NCI-H226 (cell line): ENCODE data around the gene STRA6.

Experiments used
- DNase-seq: peaks from one replicate; pipeline ENCODE4 v3.0.0-alpha.2; 2015

STRA6 gene

GRCh38 chr15:74159773-74160172 is 42.8 kb downstream of the STRA6 start:
- no peak for DNase-seq

DNA sequence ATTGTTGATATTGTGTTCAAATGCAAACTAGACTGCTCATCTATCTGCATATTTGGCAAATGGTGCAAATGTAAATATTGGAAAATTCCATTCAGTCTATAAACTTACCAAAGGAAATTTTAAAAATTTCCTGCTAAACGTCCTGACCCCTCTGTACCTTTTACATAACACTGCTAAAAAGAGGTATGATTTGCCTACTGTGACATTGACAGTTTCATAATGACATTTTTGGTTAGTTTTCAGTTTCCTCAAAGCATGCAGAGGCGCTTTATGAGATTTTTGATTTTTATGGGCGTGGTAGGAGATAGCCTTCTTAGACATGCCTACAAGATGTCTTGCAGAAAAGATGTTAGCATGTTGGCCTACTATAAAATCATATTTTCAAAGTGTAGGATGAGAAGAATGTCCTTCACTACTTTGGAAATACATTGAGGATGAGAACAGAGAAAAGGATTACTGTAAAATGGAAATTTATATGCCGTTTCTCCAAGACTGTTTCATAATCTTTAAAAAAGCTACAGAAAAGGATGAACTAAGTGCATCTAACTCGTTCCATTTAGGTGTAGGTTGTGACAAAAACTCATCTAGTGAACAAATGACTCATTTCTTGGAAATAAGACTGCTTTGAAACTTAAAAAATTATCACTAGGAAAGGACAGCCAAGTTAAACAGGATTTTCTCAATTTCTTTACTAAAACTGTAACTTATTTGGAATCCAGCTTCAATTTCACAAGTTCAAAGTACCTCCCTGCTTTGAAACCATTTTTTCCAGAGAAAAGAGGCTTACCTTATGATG is 43.5 kb downstream of the STRA6 start:
- DNase-seq: no peak

DNA sequence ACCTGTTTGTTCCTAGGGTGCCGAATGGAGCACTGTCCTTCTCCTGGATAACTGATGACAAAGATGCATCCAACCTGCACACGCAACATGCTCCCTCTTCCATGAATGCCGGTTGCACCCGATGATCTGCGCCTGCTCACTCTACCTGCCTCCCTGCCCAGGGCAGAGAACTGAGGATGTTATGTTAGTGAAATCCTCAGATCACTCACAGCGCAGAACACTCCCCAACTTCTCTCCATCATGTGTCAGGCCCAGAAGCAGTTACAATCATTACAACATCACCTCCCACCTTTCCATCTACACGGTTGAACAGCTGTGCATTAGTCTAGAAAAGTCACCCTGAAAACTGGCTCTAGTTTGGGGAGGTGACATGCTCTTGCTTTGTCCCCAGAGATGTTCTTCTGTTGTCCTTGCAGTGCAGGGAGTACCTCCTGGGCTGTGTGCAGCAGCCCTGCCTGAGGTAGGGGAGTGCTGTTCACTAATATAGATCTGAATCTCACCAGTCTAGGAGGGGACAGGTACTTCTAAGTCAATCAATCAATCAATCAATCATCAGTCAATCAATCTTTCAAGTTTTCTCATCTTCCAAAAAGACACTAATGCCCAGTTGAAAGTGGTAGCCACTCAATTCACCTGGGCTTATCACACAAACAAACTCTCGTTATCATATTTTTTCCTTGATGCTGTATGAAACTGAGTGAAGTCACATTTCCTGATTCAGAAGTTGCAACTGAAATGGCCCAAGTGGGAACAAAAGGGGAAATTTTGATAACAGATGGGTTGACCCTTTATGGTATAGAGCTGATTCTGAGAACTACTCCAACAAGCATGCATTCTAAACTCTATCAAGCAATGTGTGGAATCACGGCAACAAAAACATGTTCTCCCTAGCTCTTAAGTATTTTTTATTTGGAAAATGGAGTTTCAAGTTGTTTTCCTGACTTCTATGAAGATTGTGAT is 44.4 kb downstream of the STRA6 start:
- no peak for DNase-seq

GRCh38 chr15:74156678-74157411 is 45.7 kb downstream of the STRA6 start:
- no peak for DNase-seq

DNA sequence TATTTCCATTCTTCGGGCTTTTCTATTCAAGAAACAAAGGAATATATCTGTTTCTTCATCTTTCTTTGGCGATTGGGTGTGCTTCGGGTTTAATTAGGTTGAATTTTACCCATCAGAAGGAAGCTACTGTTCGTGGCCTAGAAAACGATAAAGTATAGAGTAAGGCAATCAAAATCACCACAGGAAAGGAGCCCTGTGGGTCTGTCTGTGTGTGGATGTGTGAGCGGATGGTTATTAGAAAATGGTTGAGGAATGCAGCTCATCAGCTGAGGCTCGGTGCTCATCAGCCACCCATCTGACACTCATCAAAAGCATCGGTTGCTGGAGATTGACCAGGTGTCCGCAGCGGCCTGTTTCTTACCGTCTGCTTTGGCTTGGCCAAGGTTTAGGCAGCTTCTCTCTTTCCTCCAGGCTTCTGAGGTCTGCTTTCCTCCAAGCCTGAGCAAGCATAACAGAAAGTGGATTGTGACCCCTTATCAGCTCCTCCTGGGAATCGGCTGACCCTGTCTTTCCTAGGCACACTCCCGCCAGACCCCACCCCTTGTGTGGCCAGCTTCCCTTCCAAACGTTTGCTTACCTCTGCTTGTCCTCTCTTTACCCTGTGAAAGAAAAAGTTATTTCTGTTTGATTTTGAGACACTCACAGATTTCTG is 46.7 kb downstream of the STRA6 start:
- DNase-seq: no peak

DNA sequence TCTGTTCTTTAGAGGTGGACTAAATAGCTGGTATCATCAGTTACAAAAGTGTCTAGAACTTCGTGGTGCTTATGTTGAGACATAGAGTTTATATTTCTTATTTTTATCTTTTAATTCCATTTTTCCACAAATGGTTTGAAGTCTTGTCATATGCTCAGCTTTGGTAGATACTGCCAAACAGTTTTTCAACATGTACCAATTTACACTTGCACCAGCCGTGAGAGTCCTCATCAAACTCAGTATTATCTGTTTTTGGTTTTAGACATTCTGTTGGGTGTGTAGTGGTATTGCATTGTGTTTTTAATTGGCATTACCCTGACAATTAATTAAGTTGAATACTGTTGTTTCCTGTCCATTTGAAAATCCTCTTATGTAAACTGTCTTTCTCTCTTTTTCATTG is 55.5 kb downstream of the STRA6 start:
- no peak for DNase-seq

DNA sequence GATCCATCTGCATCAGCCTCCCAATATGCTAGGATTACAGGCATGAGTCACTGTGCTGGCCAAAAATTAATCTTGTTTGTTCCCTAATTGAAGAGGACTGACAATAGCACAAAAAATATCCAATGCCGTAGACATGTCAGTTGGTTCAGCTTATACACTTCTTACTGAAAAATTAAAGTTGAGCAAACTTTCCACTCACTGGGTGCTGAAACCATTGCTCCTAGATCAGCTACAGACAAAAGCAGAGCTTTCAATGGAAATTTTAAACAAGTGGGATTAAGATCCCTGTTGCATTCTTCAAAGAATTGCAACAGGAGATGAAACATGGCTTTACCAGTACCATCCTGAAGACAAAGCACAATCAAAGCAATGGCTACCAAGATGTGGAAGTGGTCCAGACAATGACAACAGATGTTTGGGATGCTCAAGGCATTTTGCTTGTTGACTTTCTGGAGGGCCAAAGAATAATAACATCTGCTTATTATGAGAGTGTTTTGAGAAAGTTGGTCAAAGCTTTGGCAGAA is 56.2 kb downstream of the STRA6 start:
- DNase-seq: no peak

- DNase-seq: peak; percentile 29
These were observed 58.3 kb downstream of the STRA6 start for GRCh38 chr15:74144153-74144775.

- DNase-seq: peak; percentile 49
These were observed 61.0 kb downstream of the STRA6 start for GRCh38 chr15:74141591-74141990.

DNA sequence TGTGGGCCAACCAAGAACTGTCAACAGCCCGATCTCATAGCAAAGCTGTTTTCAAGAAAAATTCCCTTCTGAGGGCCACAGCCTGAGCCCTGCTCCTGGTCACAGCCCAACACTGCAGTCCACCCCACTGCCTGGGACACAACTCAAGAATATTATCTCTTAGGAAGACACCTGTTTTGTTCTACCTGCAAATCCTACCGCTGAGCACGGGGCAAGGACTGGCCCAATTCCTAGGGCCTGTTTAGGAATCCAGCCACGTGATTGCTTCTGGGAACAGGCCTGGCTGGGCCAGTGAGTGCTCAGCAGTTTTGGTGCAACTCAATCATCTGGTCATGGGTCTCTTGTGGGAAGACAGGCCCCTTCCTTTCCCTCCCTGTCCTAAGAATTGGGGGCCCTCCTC is 63.9 kb downstream of the STRA6 start:
- DNase-seq: no peak

- no peak for DNase-seq
These were observed 65.1 kb downstream of the STRA6 start for GRCh38 chr15:74137537-74137894.

GRCh38 chr15:74136814-74137536 is 65.6 kb downstream of the STRA6 start:
- DNase-seq: no peak

- no peak for DNase-seq
These were observed 66.1 kb downstream of the STRA6 start for GRCh38 chr15:74136540-74136813.

DNA sequence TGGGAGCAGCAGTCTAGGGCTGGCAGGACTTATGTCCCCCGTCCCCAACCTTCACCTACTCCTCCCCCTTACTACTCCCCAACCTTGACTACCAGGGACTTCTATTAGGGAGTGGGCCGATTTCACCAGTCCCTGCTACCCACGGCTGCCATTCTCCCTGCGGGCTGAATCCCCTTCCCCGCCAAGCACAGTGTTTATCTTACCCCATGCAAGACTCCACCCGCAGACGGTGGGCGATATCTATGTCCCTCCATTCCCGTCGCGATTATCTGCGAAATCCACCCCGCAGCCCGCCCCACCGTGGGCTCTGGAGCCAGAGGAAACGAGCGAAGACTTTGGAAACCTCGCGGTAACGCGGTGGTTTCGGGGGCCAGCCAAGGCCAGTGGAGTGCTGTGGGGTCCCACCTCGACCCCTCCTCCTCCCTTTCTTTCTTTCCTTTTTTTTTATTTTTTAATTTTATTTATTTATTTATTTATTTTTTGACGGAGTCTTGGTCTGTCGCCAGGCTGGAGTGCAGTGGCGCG is 67.5 kb downstream of the STRA6 start:
- no peak for DNase-seq

DNA sequence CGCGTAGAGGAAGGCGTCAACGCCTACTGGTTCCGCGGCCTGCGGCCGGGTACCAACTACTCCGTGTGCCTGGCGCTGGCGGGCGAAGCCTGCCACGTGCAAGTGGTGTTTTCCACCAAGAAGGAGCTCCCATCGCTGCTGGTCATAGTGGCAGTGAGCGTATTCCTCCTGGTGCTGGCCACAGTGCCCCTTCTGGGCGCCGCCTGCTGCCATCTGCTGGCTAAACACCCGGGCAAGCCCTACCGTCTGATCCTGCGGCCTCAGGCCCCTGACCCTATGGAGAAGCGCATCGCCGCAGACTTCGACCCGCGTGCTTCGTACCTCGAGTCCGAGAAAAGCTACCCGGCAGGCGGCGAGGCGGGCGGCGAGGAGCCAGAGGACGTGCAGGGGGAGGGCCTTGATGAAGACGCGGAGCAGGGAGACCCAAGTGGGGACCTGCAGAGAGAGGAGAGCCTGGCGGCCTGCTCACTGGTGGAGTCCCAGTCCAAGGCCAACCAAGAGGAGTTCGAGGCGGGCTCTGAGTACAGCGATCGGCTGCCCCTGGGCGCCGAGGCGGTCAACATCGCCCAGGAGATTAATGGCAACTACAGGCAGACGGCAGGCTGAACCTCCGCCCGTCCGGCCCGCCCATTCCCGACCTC is 68.1 kb downstream of the STRA6 start:
- no peak for DNase-seq

DNA sequence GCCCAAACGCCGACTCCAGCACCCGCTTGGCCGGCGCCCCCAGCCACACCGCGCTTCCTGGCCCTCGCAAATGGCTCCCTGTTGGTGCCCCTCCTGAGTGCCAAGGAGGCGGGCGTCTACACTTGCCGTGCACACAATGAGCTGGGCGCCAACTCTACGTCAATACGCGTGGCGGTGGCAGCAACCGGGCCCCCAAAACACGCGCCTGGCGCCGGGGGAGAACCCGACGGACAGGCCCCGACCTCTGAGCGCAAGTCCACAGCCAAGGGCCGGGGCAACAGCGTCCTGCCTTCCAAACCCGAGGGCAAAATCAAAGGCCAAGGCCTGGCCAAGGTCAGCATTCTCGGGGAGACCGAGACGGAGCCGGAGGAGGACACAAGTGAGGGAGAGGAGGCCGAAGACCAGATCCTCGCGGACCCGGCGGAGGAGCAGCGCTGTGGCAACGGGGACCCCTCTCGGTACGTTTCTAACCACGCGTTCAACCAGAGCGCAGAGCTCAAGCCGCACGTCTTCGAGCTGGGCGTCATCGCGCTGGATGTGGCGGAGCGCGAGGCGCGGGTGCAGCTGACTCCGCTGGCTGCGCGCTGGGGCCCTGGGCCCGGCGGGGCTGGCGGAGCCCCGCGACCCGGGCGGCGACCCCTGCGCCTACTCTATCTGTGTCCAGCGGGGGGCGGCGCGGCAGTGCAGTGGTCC is 68.7 kb downstream of the STRA6 start:
- no peak for DNase-seq

- no peak for DNase-seq
These were observed 69.6 kb downstream of the STRA6 start for GRCh38 chr15:74132681-74133651.

DNA sequence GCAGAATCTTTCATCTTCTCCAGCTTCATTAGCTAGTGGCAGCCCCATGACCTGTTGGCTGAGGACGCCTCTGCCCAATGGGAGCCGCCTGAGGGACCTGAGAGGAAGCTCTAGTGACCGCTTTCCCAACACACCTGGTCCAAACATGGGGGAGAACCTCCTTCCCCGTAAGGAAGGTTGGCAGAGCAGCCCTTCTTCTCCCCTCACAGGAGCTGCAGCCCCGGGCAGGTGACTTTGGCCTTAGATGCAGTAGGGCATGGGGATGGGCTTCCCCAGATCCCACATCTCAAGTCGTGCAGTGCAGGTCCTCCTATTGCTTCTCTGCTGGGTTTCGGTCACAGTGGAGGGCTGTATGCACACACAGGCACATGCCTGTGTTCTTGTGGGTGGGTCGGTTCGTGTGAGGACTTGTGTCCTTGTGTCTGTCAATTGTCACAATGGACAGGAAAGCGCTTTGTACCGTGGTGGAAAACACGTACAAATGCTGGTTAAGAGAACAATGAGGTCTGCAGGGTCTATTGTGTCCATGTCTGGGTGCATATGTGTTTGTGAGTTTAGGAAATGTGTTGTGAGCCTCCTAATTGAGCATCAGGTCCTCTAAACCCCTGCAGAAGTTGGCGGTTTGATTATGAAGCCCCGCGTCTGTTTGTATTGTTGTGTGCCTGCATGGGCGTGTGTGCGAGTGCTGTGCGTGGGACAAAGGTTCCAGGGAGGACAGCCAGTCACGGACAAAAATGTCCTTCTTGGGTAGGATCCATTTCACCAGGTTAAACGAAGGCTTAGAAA is 70.8 kb downstream of the STRA6 start:
- DNase-seq: no peak
